ENCODE data around the gene SETX. TPM values are rescaled to one million over a fixed set of nuclear protein-coding genes. Genes with fewer than 3 reads are reported as not detected.

The SETX gene
- total RNA-seq, 1 experiment from 2014 or later = 44.3 TPM

- peaks cover 2 to 3% of the 10 kb centered on the region in 2 experiments; a peak in 1 of 4 replicates for H3K4me1 Mint-ChIP-seq
- Histone ChIP-seq H4K91ac (ENCODE audit: insufficient read length, low read depth, low read length) (no peak overlapping the region), H3K14ac (ENCODE audit: insufficient read depth, low read length) (no peak overlapping the region), H3K18ac (ENCODE audit: insufficient read length, low read depth, low read length) (no peak overlapping the region), H2AFZ (ENCODE audit: low read length) (no peak overlapping the region), H4K20me1 (ENCODE audit: control insufficient read depth, insufficient read depth, insufficient read length) (no peaks in the 10 kb centered on the region), H2BK20ac (ENCODE audit: low read depth, low read length, poor library complexity, severe bottlenecking) (no peak overlapping the region), H3K79me1 (ENCODE audit: insufficient read depth, low read depth, low read length, poor library complexity, severe bottlenecking) (no peaks in the 10 kb centered on the region), H3K27me3 (ENCODE audit: insufficient read depth, low read length) (no peaks in the 10 kb centered on the region), H3K27ac (ENCODE audit: insufficient read length, low read depth, low read length) (no peak overlapping the region), H4K8ac (replicated peaks; ENCODE audit: insufficient read length, low read depth, low read length) (no peak overlapping the region), H4K5ac (ENCODE audit: insufficient read length, low read depth, low read length) (no peak overlapping the region), H3K9me3 (ENCODE audit: control insufficient read depth, low read depth, low read length) (no peaks in the 10 kb centered on the region), H3K4ac (ENCODE audit: low read depth, low read length) (no peak overlapping the region), H2BK15ac (ENCODE audit: low read depth, low read length) (no peak overlapping the region), H3K4me2 (ENCODE audit: insufficient read depth, insufficient read length, low read length) (no peak overlapping the region), H3K9ac (ENCODE audit: extremely low read depth, insufficient read length, low read length) (no peak overlapping the region), H2BK5ac (ENCODE audit: insufficient read length, low read length) (no peak overlapping the region), H2BK12ac (ENCODE audit: insufficient read length, low read depth, low read length) (no peak overlapping the region), H3K56ac (ENCODE audit: insufficient read length, low read depth, low read length) (no peak overlapping the region), H3T11ph (ENCODE audit: low read length) (no peak overlapping the region), H3K23ac (ENCODE audit: insufficient read length, low read depth, low read length) (no peak overlapping the region), H3K23me2 (ENCODE audit: insufficient read length, low read depth, low read length, poor library complexity, severe bottlenecking) (no peaks in the 10 kb centered on the region), H3K79me2 (ENCODE audit: insufficient read depth, low read length) (no peaks in the 10 kb centered on the region), H3K4me1 (ENCODE audit: insufficient read depth, low read length) (no peaks in the 10 kb centered on the region), H2AK5ac (ENCODE audit: insufficient read length, low read length) (no peak overlapping the region), H2BK120ac (ENCODE audit: low read depth, low read length, poor library complexity, severe bottlenecking) (no peak overlapping the region)
- no peaks in the 10 kb centered on the region for H3K36me3 Mint-ChIP-seq (ENCODE audit: insufficient read depth in 1 of 3, low read depth in 3 of 3)
- H3K27ac Mint-ChIP-seq = no peak overlapping the region
- no CpG with 5 or more reads among the region's 4 CpGs for WGBS (ENCODE audit: extremely low coverage, insufficient read length, low lambda C conversion rate)
- peaks cover 7% of the 10 kb centered on the region for H3K27me3 Mint-ChIP-seq (ENCODE audit: low read depth)
- no peak for TF ChIP-seq CTCF (conservative IDR thresholded peaks at IDR 0.05)
- no peak overlapping the region for H3K4me3 Mint-ChIP-seq
- no peaks in the 10 kb centered on the region for H3K9me3 Mint-ChIP-seq
- no peak for DNase-seq
Measured at GRCh38 chr9:132230605-132231004, 124.2 kb downstream of the SETX start.
